K562 (cell line): ENCODE data around the gene FRMD4A. TPM values are rescaled to one million over a fixed set of nuclear protein-coding genes. Genes with fewer than 3 reads are reported as not detected.
A peak's percentile ranks its signal among the peaks of the same experiment; 100 is the strongest.

Source experiments
- CHCHD3 ChIP-seq: fragments of 250-450 bp; sonication (Bioruptor Pico); IDR thresholded peaks from 2 replicates; pipeline ENCODE4 v2.1.2; 2022; ENCODE audit warnings: mild to moderate bottlenecking
- DACH1 ChIP-seq: fragments of 450-650 bp; IDR thresholded peaks from 2 replicates; pipeline ENCODE4 v1.6.1; 2018; ENCODE audit not compliant: partially characterized antibody
- DLX4 ChIP-seq: fragments of 250-450 bp; sonication (Bioruptor Pico); IDR thresholded peaks from 2 replicates; pipeline ENCODE4 v1.6.1; 2021; ENCODE audit warnings: mild to moderate bottlenecking
- GATAD2A ChIP-seq: fragments of 450-650 bp; IDR thresholded peaks from 2 replicates; pipeline ENCODE4 v1.6.1; 2017
- KLF16 ChIP-seq: IDR thresholded peaks from 2 replicates; pipeline ENCODE4 v1.6.1; 2016; ENCODE audit warnings: antibody characterized with exemption
- MIER1 ChIP-seq: fragments of 450-650 bp; IDR thresholded peaks from 2 replicates; pipeline ENCODE4 v1.6.1; 2016; ENCODE audit warnings: antibody characterized with exemption, mild to moderate bottlenecking, low read depth
- NFIC ChIP-seq: fragments of 450-650 bp; IDR thresholded peaks from 2 replicates; pipeline ENCODE4 v1.6.1; 2017; ENCODE audit warnings: mild to moderate bottlenecking, inconsistent platforms
- PBX2 ChIP-seq, 2 experiments: IDR thresholded peaks in 1 of 2; conservative IDR thresholded peaks in 1 of 2; 2 replicates each; pipeline ENCODE4 v1.6.1; 2016; ENCODE audit warnings: low read depth in 2 of 2, mild to moderate bottlenecking in 1 of 2, missing compliant biosample characterization in 1 of 2, missing genetic modification characterization in 1 of 2, moderate library complexity in 1 of 2
- PREB ChIP-seq: sonication (generic); formaldehyde crosslinking; IDR thresholded peaks from 2 replicates; pipeline ENCODE4 v1.8.1; 2023; ENCODE audit warnings: mild to moderate bottlenecking, missing genetic modification reagents
- REST ChIP-seq, 2 experiments: fragments of 450-650 bp; formaldehyde crosslinking in 1 of 2; IDR thresholded peaks; 2 replicates each; pipeline versions ENCODE4 v1.4.0 to v1.6.1; 2014 to 2020; ENCODE audit warnings: mild to moderate bottlenecking in 2 of 2, borderline replicate concordance in 1 of 2, low read depth in 1 of 2
- SMARCA4 ChIP-seq: fragments of 450-650 bp; IDR thresholded peaks from 2 replicates; pipeline ENCODE4 v1.6.1; 2016
- SMARCE1 ChIP-seq: fragments of 450-650 bp; IDR thresholded peaks from 2 replicates; pipeline ENCODE4 v1.7.1; 2016; ENCODE audit warnings: mild to moderate bottlenecking
- SP2 ChIP-seq: IDR thresholded peaks from 2 replicates; pipeline ENCODE4 v1.6.1; 2011; ENCODE audit warnings: mild to moderate bottlenecking, low read depth, low read length, moderate library complexity; ENCODE audit not compliant: poor library complexity, severe bottlenecking; ENCODE audit errors: extremely low read depth
- TOE1 ChIP-seq, 2 experiments: fragments of 450-650 bp in 1 of 2; sonication (generic) in 1 of 2; formaldehyde crosslinking in 1 of 2; IDR thresholded peaks; 2 replicates each; pipeline versions ENCODE4 v1.7.1 to v1.8.0; 2016 to 2022; ENCODE audit warnings: borderline replicate concordance in 2 of 2, mild to moderate bottlenecking in 2 of 2, antibody characterized with exemption in 1 of 2, inconsistent platforms in 1 of 2, low read depth in 1 of 2, missing genetic modification reagents in 1 of 2, moderate library complexity in 1 of 2
- polyA plus RNA-seq, 8 experiments: library from polyadenylated mRNA; depleted of rRNA in 4 of 8; stranded (reverse) in 5 of 8; unstranded in 3 of 8; fragments of >200 nt; fragmentation: Nextera tagmentation in 2 of 8; fragmentation: Illumina TruSeq in 1 of 8; extraction: Ambion mirVana in 2 of 8; extraction: Trizol in 1 of 8; gene quantifications; 2 replicates each; pipeline versions ENCODE4 v1.2.1 to v1.2.3, GENCODE V29; 2011 to 2014; ENCODE audit warnings: inconsistent platforms in 1 of 8, missing spikeins in 1 of 8
- total RNA-seq, 7 experiments: library from RNA; depleted of rRNA in 6 of 7; stranded (reverse); fragments of >200 nt in 6 of 7; fragmentation: Illumina TruSeq in 2 of 7; extraction: Trizol in 2 of 7; gene quantifications; 2 replicates each; pipeline versions ENCODE4 v1.2.1 to v1.2.3, GENCODE V29; 2011 to 2021; ENCODE audit warnings: low replicate concordance in 1 of 7

Gene FRMD4A
- total and polyA plus RNA-seq, 9 of the 15 experiments (the other 6 are each of a cell fraction or from before 2014, with no cell fraction given), result 0.80 to 5.2 (median 3.0) TPM

- no peak for TF ChIP-seq PBX2 (CRISPR knock-in tag; IDR thresholded peaks at IDR 0.05; ENCODE audit: low read depth)
- TF ChIP-seq PBX2 (tag; conservative IDR thresholded peaks at IDR 0.05; ENCODE audit: low read depth), result 0 out of 2 replicates have a peak, but pooled peaks have one; percentile 17
- TF ChIP-seq PREB, result no peak
- TF ChIP-seq GATAD2A, result peak; percentile 82
- peak; percentile 62 for TF ChIP-seq KLF16
- no peak for TF ChIP-seq DLX4 (CRISPR knock-in tag)
- no peak for TF ChIP-seq SP2
- TF ChIP-seq TOE1 (IDR thresholded peaks at IDR 0.05; ENCODE audit: borderline replicate concordance), result 0 out of 2 replicates have a peak, but pooled peaks have one; percentile 31
- no peak for TF ChIP-seq TOE1 (CRISPR knock-in tag; IDR thresholded peaks at IDR 0.05; ENCODE audit: borderline replicate concordance, low read depth)
- no peak for TF ChIP-seq CHCHD3 (CRISPR knock-in tag)
- peak; percentile 51; the same call in 1 of the 2 replicates for TF ChIP-seq SMARCE1
- peak; percentile 72 for TF ChIP-seq DACH1
- 0 out of 2 replicates have a peak, but pooled peaks have one; percentile 37 for TF ChIP-seq MIER1
- peak; percentile 84 for TF ChIP-seq SMARCA4
- peak; percentile 63 for TF ChIP-seq NFIC
- TF ChIP-seq REST (IDR thresholded peaks at IDR 0.05; ENCODE audit: borderline replicate concordance), result peak; percentile 44; the same call in 1 of the 2 replicates
- TF ChIP-seq REST (CRISPR knock-in tag; IDR thresholded peaks at IDR 0.05; ENCODE audit: low read depth), result 0 out of 2 replicates have a peak, but pooled peaks have one; percentile 45
Measured at GRCh38 chr10:13707156-13707881, 623.4 kb downstream of the FRMD4A start (continued).
